Measurements from ENCODE around the gene PDCD4.

DNA sequence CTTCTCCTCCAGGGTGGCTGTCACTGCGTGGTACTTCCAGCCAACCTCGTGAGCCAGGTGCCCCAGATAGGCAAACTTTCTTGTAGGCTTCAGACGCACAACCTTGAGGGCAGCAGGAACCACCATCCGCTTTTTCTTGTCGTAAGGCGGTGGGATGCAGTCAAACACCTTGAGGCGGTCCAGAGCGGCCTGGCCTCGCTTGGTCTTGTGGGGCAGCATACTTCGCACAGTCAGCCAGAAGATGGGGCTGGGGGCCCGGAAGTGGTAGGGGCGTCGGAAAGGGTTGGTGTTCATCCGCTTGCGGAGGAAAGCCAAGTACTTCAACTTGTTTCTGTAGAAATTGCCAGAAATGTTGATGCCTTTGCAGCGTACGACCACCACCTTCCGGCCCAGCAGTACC, 65.0 kb downstream of the PDCD4 start:
- TF ChIP-seq, protein P1, sequence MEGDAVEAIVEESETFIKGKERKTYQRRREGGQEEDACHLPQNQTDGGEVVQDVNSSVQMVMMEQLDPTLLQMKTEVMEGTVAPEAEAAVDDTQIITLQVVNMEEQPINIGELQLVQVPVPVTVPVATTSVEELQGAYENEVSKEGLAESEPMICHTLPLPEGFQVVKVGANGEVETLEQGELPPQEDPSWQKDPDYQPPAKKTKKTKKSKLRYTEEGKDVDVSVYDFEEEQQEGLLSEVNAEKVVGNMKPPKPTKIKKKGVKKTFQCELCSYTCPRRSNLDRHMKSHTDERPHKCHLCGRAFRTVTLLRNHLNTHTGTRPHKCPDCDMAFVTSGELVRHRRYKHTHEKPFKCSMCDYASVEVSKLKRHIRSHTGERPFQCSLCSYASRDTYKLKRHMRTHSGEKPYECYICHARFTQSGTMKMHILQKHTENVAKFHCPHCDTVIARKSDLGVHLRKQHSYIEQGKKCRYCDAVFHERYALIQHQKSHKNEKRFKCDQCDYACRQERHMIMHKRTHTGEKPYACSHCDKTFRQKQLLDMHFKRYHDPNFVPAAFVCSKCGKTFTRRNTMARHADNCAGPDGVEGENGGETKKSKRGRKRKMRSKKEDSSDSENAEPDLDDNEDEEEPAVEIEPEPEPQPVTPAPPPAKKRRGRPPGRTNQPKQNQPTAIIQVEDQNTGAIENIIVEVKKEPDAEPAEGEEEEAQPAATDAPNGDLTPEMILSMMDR (IDR thresholded peaks at IDR 0.05) = no peak
- TF ChIP-seq ZFX (IDR thresholded peaks at IDR 0.05; ENCODE audit: borderline replicate concordance) = no peak

All from 22Rv1 (cell line).